HepG2 (cell line): ENCODE data around the gene HORMAD2. TPM values are rescaled to one million over a fixed set of nuclear protein-coding genes. Genes with fewer than 3 reads are reported as not detected.

Experiments used
- ATF4 ChIP-seq, 2 experiments: fragments of 450-650 bp in 1 of 2; sonication (generic) in 1 of 2; formaldehyde crosslinking; IDR thresholded peaks; 2 replicates each; pipeline versions ENCODE4 v1.5.0 to v1.8.0; 2020 to 2022; ENCODE audit warnings: mild to moderate bottlenecking in 1 of 2, missing genetic modification reagents in 1 of 2
- BRD4 ChIP-seq: sonication (generic); formaldehyde crosslinking; IDR thresholded peaks from 2 replicates; pipeline ENCODE4 v1.4.0; 2020; ENCODE audit warnings: missing genetic modification reagents
- DNMT3B ChIP-seq: conservative IDR thresholded peaks from 2 replicates; pipeline ENCODE4 v1.6.1; 2016; ENCODE audit warnings: missing biosample characterization, control low read depth
- EZH2 ChIP-seq: conservative IDR thresholded peaks from 2 replicates; pipeline ENCODE4 v1.6.1; 2012; ENCODE audit warnings: mild to moderate bottlenecking, low read depth, low read length, moderate library complexity
- GATA4 ChIP-seq: sonication (generic); IDR thresholded peaks from 2 replicates; pipeline ENCODE4 v1.6.1; 2016; ENCODE audit warnings: antibody characterized with exemption, low read depth, borderline replicate concordance
- GZF1 ChIP-seq: sonication (generic); formaldehyde crosslinking; IDR thresholded peaks from 2 replicates; pipeline ENCODE4 v1.5.1; 2020; ENCODE audit warnings: mild to moderate bottlenecking, missing genetic modification reagents
- HOXA5 ChIP-seq: sonication (generic); formaldehyde crosslinking; IDR thresholded peaks from 2 replicates; pipeline ENCODE4 v1.4.0; 2020; ENCODE audit warnings: missing genetic modification reagents
- KDM5B ChIP-seq: sonication (generic); formaldehyde crosslinking; IDR thresholded peaks from 2 replicates; pipeline ENCODE4 v1.4.0; 2020; ENCODE audit warnings: missing genetic modification reagents, mild to moderate bottlenecking, borderline replicate concordance
- MED1 ChIP-seq: sonication (generic); formaldehyde crosslinking; IDR thresholded peaks from 2 replicates; pipeline ENCODE4 v1.4.0; 2020; ENCODE audit warnings: missing genetic modification reagents
- MLLT10 ChIP-seq: sonication (generic); formaldehyde crosslinking; IDR thresholded peaks from 2 replicates; pipeline ENCODE4 v1.4.0; 2020; ENCODE audit warnings: missing genetic modification reagents
- SAP130 ChIP-seq: IDR thresholded peaks from 2 replicates; pipeline ENCODE4 v1.6.1; 2016; ENCODE audit warnings: low read depth
- SOX5 ChIP-seq: IDR thresholded peaks from 2 replicates; pipeline ENCODE4 v1.6.1; 2016; ENCODE audit warnings: borderline replicate concordance
- ZFX ChIP-seq: sonication (generic); formaldehyde crosslinking; IDR thresholded peaks from 2 replicates; pipeline ENCODE4 v1.4.0; 2020; ENCODE audit warnings: mild to moderate bottlenecking, low read depth, missing genetic modification reagents, moderate library complexity
- ZMYM3 ChIP-seq: sonication (generic); formaldehyde crosslinking; IDR thresholded peaks from 2 replicates; pipeline ENCODE4 v1.5.1; 2020; ENCODE audit warnings: mild to moderate bottlenecking, missing genetic modification reagents
- ZNF576 ChIP-seq: sonication (generic); formaldehyde crosslinking; IDR thresholded peaks from 2 replicates; pipeline ENCODE4 v1.4.0; 2020; ENCODE audit warnings: mild to moderate bottlenecking, missing genetic modification reagents
- ZNF720 ChIP-seq: sonication (generic); formaldehyde crosslinking; IDR thresholded peaks from 2 replicates; pipeline ENCODE4 v1.4.0; 2020; ENCODE audit warnings: missing genetic modification reagents
- ZSCAN5A ChIP-seq: sonication (generic); formaldehyde crosslinking; IDR thresholded peaks from 2 replicates; pipeline ENCODE4 v1.8.0; 2022; ENCODE audit warnings: mild to moderate bottlenecking, missing genetic modification reagents, borderline replicate concordance
- ZZZ3 ChIP-seq: sonication (generic); formaldehyde crosslinking; IDR thresholded peaks from 2 replicates; pipeline ENCODE4 v1.4.0; 2020; ENCODE audit warnings: missing genetic modification reagents, mild to moderate bottlenecking, borderline replicate concordance
- polyA plus RNA-seq, 8 experiments: library from polyadenylated mRNA; depleted of rRNA in 3 of 8; stranded (reverse) in 7 of 8; unstranded in 1 of 8; fragments of >200 nt; fragmentation: Illumina TruSeq in 4 of 8; extraction: Trizol in 4 of 8; gene quantifications; 2 replicates each; pipeline versions ENCODE4 v1.2.1 to v1.2.3, GENCODE V29; 2011 to 2016; ENCODE audit warnings: low read depth in 4 of 8, missing spikeins in 1 of 8, mixed read lengths in 1 of 8; ENCODE audit not compliant: insufficient read depth in 1 of 8
- total RNA-seq, 5 experiments: library from RNA; depleted of rRNA; stranded (reverse); fragments of >200 nt; fragmentation: Illumina TruSeq; extraction: Trizol; gene quantifications; 2 replicates each; pipeline ENCODE4 v1.2.3, GENCODE V29; 2016; ENCODE audit warnings: low read depth in 1 of 5

The HORMAD2 gene
- total and polyA plus RNA-seq, 2 of the 13 experiments (the other 11 are each of a cell fraction or from before 2014, with no cell fraction given), result not detected

GRCh38 chr22:30226192-30226832 lies 146.0 kb downstream of the HORMAD2 start (continued):
- no peak for TF ChIP-seq ATF4 (CRISPR knock-in tag; IDR thresholded peaks at IDR 0.05)
- TF ChIP-seq EZH2, result no peak
- peak; percentile 45 for TF ChIP-seq SAP130 (CRISPR knock-in tag)
- TF ChIP-seq ZSCAN5A (CRISPR knock-in tag), result no peak
- TF ChIP-seq SOX5 (CRISPR knock-in tag), result peak; percentile 88
- TF ChIP-seq ZMYM3, result peak; percentile 60
- TF ChIP-seq ZNF720 (CRISPR knock-in tag), result no peak
- 0 out of 2 replicates have a peak, but pooled peaks have one; percentile 23 for TF ChIP-seq KDM5B (CRISPR knock-in tag)
- no peak for TF ChIP-seq HOXA5 (CRISPR knock-in tag)
- no peak for TF ChIP-seq GZF1 (CRISPR knock-in tag)
- TF ChIP-seq GATA4, result no peak
- TF ChIP-seq DNMT3B (CRISPR knock-in tag), result no peak
- TF ChIP-seq ZFX (CRISPR knock-in tag), result peak; percentile 50; the same call in 1 of the 2 replicates
- no peak for TF ChIP-seq ZNF576
- no peak for TF ChIP-seq MED1 (CRISPR knock-in tag)
- TF ChIP-seq ZZZ3 (CRISPR knock-in tag), result no peak
- TF ChIP-seq BRD4 (CRISPR knock-in tag), result no peak
- TF ChIP-seq MLLT10 (CRISPR knock-in tag), result no peak
- TF ChIP-seq, all 625 proteins: peak for 21

Other genes starting within 250 kb of the HORMAD2 start
- 24.3 and 26.3 TPM in 2 replicates for gene ASCC2, start 242.2 kb upstream of the HORMAD2 start, total RNA-seq (2016; rRNA removed; fragmentation: Illumina TruSeq; extraction: Trizol)
- 26.2 and 29.9 TPM in 2 replicates for gene ASCC2, start 242.2 kb upstream of the HORMAD2 start, polyA plus RNA-seq (2011; rRNA removed)
- gene MTMR3, start 197.3 kb upstream of the HORMAD2 start, total RNA-seq (2016; rRNA removed; fragmentation: Illumina TruSeq; extraction: Trizol), result 12.6 and 15.8 TPM in 2 replicates
- 24.8 and 29.8 TPM in 2 replicates for gene MTMR3, start 197.3 kb upstream of the HORMAD2 start, polyA plus RNA-seq (2011; rRNA removed)
- 1.5 and 3.6 TPM in 2 replicates for gene LIF, start 166.3 kb downstream of the HORMAD2 start, total RNA-seq (2016; rRNA removed; fragmentation: Illumina TruSeq; extraction: Trizol)
- gene LIF, start 166.3 kb downstream of the HORMAD2 start, polyA plus RNA-seq (2011; rRNA removed), result 8.5 and 12.1 TPM in 2 replicates
- gene OSM, start 186.4 kb downstream of the HORMAD2 start, total RNA-seq (2016; rRNA removed; fragmentation: Illumina TruSeq; extraction: Trizol), result not detected in 2 replicates
- gene OSM, start 186.4 kb downstream of the HORMAD2 start, polyA plus RNA-seq (2011; rRNA removed), result 0.07 TPM in 1 of 2 replicates, not detected in the other
- gene CASTOR1, start 209.0 kb downstream of the HORMAD2 start, total RNA-seq (2016; rRNA removed; fragmentation: Illumina TruSeq; extraction: Trizol), result 1.1 and 2.6 TPM in 2 replicates
- 4.4 and 6.2 TPM in 2 replicates for gene CASTOR1, start 209.0 kb downstream of the HORMAD2 start, polyA plus RNA-seq (2011; rRNA removed)
- 3.6 and 4.2 TPM in 2 replicates for gene TBC1D10A, start 246.5 kb downstream of the HORMAD2 start, total RNA-seq (2016; rRNA removed; fragmentation: Illumina TruSeq; extraction: Trizol)
- 4.9 and 6.0 TPM in 2 replicates for gene TBC1D10A, start 246.5 kb downstream of the HORMAD2 start, polyA plus RNA-seq (2011; rRNA removed)